ENCODE results near the gene RAB42.
A peak's percentile ranks its signal among the peaks of the same experiment; 100 is the strongest.
"Not testable (repeated sequence)": the region's sequence is repeated elsewhere in the genome, so short reads cannot be mapped to it uniquely, and the experiment has no call there.

RAB42 gene, protein sequence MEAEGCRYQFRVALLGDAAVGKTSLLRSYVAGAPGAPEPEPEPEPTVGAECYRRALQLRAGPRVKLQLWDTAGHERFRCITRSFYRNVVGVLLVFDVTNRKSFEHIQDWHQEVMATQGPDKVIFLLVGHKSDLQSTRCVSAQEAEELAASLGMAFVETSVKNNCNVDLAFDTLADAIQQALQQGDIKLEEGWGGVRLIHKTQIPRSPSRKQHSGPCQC

GRCh38 chr1:28591708-28592320, at the start of gene RAB42:
Gene RAB42 (plus strand): TSS chr1:28592265. CDS start chr1:28592512, 247 bp downstream.
- DNase-seq, result peak; percentile 36

- no peak for DNase-seq
Observed at GRCh38 chr1:28545246-28545628, 46.8 kb upstream of the RAB42 start.

GRCh38 chr1:28548318-28548717, 43.7 kb upstream of the RAB42 start:
- DNase-seq, result no peak

- no peak for DNase-seq
Observed at GRCh38 chr1:28551381-28551780, 40.7 kb upstream of the RAB42 start.

DNA sequence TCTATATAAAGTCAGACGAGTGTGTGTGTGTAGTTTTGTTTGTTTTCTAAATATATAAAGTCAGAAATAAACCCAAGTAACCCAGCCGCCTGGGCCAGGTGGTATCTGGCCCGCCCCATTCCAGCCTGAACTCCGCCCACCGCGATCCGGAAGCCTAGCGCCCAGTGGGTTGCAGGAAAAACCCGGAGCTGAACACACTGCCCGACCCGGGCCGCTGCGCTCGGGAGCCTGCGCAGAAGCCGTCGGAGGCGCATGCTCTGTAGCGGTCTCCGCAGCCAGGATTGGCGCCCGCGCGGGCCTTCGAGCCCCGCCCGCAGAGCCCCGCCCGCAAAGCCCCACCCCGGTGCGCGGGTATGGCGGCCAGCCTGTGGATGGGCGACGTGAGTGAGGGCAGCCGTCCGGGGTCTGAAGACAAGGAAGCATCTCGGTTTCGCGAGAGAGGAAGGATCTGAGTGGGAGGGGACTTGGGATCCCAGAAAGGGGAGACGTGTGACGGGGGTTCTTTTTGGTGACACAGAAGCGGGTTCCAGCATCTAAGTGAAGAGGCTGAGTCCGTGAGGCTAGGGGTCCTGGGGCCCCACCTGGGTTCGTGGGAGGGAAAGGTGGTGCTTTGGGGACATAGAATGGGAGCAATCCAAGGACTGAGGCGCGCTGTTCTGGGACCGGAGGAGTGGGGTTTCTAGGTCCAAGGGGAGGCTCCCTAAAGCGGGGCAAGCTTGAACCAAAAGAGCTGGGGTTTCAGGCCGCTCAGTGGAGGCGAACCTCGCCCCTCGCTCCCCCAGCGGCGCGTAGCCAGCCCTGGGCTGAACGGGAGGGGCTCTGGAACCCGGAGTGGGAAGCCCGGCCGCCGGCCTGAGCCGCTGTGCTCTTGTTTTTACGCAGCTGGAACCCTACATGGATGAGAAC, 39.1 kb upstream of the RAB42 start, which contains the start of gene TRNAU1AP:
Gene TRNAU1AP (plus strand): TSS at position 328 of the 906 bp plus-strand sequence. CDS start 26 bp downstream, at position 354.
- peak; percentile 94 for DNase-seq

DNA sequence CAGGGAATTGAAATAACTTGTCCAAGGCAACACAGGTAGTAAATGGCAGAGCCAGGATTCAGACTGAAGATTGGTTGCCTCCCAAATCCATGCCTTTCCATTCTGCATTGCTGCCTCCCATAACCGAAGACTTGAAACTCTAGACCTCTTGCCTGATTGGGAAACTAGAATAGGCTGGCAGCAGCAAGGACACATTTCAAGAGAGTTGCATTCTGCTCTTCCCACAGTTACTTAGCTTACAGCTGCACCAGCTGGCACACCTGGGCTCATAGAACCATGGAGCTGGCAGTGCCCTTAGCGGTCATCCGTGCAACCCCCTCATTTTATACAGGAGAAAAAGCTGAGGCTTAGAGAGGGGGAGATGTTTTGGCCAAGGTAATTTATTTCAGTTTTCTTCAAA, 31.2 kb upstream of the RAB42 start:
- peak; percentile 40 for DNase-seq

- no peak for DNase-seq
Observed at GRCh38 chr1:28564310-28564709, 27.8 kb upstream of the RAB42 start.

DNA sequence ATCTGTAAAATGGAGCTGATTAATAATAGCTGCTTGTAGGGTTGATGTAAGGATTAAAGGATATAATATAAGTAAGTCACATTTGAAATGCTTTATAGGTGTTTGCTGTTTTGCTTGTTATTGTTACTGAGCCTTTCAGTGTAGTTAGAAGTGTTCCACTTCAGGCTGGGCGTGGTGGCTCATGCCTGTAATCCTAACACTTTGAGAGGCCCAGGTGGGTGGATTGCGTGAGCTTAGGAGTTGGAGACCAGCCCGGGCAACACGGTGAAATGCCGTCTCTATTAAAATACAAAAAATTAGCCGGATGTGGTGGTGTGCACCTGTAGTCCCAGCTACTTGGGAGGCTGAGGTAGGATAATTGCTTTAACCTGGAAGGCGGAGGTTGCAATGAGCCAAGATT, 27.0 kb upstream of the RAB42 start:
- no peak for DNase-seq

DNA sequence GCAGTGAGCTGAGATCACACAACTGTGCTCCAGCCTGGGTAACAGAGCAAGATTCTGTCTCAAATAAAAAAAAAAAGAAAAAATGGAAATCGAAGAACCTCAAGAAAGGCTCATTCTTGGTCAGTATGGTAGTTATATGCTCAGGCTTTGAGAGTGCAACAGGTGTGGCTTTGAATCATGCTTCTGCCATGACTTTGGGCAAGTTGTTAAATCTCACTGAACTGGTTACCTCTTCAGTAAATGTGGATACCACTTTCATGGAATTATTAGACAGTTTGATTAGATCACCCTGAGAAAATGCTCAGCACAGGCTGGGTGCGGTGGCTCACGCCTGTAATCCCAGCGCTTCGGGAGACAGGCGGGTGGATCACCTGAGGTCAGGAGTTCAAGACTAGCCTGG, 26.3 kb upstream of the RAB42 start:
- no peak for DNase-seq

- no peak for DNase-seq
Observed at GRCh38 chr1:28566931-28567330, 25.1 kb upstream of the RAB42 start.

DNA sequence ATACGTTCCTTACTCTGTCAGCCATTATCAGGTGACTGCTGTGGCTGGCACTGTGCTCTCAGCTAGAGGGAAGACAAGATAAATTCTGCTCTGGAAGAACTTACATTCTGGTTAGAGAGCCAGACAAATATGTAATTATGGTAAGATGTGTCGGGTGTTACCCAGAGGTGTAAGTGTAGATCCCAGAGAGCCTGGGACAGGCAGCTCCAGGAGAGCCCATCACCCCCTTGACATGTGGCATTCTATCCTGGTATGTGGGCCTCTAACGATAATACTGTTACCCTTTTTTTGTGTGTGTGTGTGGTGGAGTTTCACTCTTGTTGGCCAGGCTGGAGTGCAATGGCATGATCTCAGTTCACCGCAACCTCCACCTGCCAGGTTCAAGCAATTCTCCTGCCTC, 20.2 kb upstream of the RAB42 start:
- no peak for DNase-seq

GRCh38 chr1:28572891-28573290, 19.2 kb upstream of the RAB42 start:
- not testable (repeated sequence) for DNase-seq

DNA sequence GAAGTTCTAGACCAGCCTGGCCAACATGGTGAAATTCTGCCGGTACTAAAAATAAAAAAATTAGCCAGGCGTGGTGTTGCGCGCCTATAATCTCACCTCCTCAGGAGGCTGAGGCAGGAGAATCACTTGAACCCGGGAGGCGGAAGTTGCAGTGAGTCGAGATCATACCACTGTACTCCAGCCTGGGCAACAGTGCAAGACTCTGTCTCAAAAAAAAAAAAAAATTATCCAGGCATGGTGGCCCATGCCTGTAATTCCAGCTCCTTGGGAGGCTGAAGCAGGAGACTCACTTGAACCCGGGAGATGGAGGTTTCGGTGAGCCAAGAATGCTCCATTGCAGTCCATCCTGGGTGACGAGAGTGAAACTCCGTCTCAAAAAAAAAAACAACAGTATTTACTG, 18.5 kb upstream of the RAB42 start:
- no peak for DNase-seq

GRCh38 chr1:28577052-28577678, 14.9 kb upstream of the RAB42 start:
- DNase-seq, result no peak

- no peak for DNase-seq
Observed at GRCh38 chr1:28577738-28578536, 14.1 kb upstream of the RAB42 start.

- DNase-seq, result no peak
Observed at GRCh38 chr1:28578696-28579218, 13.3 kb upstream of the RAB42 start.

- DNase-seq, result no peak
Observed at GRCh38 chr1:28579401-28579800, 12.7 kb upstream of the RAB42 start.

GRCh38 chr1:28580722-28581530, 11.1 kb upstream of the RAB42 start:
- DNase-seq, result peak; percentile 67

DNA sequence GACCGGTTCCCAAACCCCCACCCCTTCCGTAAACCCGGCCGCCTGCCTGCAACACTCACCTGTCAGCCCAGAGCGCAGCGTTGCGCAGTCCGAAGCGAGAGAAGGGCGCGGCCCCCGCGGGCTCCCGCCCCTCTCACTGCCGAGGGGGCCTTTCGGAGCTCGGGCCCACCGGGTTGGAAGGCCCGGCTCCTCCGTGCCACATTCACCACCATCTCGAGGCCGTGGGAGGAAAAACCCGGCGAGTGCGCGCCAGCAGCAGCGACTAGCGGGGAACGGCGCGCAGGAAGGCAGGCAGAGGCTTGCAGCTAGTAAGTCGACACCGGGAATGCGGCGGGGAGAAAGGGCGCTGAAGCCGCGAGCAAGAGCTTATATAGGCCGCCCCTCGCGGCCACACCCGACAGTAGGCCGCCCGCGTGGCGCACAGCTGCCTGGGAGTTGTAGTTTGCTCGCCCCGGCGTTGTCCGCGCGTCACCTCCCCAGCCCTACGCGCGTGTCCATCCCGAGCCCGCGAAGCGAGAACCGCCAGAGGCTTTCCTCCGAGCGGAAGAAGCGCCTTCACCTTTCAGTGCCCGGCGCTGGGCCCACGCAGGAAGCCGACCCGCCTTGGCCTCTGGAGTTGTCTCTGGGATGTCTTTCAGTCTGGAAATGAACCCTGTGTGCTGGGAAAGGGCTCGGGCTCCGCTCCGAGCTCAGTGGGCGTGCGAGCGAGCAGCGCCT, 10.4 kb upstream of the RAB42 start:
- DNase-seq, result peak; percentile 93

DNA sequence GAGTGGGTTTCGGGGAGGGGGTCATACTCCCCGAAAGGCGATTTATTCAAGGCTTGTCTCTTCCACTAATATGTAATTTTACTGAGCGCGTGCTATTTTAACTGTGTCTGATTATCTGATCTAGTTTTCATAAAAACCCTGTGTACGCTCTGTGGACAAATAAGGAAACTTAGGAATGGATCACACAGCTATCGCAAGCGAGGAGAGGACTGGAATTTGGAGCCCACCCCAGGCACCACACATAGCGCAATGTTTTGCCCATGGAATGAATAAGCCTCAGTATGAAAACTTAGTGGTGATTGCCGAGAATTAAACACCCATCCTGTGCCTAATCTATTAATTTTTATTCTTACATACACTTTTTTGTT, 9.8 kb upstream of the RAB42 start:
- DNase-seq, result peak; percentile 51
